ENCODE data around the gene TMEM132E.
A peak's percentile ranks its signal among the peaks of the same experiment; 100 is the strongest.

The TMEM132E gene

DNA sequence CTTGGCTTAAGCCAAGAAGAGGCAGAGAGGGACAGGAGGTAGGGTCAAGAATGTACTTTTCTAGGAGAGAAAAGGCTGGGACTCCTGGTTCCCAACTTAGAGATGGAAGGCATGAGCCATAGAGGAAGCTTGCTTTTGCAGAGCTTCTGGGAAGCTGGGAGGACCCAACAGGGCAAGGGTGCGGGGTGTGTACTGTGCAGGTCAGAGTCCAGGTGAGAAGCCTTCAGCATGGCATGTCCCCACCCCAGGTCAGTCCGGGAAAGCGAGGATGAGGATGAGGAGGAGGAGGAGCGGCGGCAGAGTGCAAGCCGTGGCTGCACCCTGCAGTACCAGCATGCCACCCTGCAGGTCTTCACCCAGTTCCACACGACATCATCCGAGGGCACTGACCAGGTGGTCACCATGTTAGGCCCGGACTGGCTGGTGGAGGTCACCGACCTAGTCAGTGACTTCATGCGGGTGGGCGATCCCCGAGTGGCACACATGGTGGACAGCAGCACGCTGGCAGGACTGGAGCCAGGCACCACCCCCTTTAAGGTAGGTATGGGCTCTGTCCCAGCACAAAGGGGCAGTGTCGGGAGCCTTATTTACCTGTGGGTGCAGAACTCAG lies 55.3 kb downstream of the TMEM132E start:
- DNase-seq (ENCODE audit: low read depth): no peak

DNA sequence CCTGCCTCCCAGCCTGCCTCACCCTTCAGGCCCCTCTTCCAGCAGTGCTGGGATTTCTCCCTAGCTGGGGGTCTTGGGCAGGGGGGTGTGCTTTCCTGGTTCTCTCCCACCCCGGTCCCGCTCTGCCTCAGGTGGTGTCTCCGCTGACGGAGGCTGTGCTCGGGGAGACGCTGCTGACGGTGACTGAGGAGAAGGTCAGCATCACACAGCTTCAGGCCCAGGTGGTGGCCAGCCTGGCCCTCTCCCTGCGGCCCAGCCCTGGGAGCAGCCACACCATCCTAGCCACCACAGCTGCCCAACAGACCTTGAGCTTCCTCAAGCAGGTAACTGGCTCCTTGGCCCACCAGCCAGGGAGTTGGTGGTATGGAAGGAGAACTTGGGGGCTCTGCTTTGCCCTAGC lies 56.5 kb downstream of the TMEM132E start:
- DNase-seq (ENCODE audit: low read depth): no peak

DNA sequence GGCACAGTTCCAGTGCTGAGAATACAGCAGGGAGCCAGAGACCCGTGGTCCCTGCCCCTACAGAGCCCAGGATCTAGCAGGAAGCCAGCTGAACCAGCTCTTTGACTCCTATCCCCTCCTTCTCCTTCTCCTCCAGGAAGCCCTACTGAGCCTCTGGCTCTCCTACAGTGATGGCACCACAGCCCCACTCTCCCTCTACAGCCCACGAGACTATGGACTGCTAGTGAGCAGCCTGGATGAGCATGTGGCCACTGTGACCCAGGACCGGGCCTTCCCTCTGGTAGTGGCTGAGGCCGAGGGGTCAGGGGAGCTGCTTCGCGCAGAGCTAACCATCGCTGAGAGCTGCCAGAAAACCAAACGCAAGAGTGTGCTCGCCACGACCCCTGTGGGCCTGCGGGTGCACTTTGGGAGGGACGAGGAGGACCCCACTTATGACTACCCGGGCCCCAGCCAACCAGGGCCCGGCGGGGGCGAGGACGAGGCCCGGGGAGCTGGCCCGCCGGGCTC lies 57.7 kb downstream of the TMEM132E start:
- no peak for DNase-seq (ENCODE audit: low read depth)

DNA sequence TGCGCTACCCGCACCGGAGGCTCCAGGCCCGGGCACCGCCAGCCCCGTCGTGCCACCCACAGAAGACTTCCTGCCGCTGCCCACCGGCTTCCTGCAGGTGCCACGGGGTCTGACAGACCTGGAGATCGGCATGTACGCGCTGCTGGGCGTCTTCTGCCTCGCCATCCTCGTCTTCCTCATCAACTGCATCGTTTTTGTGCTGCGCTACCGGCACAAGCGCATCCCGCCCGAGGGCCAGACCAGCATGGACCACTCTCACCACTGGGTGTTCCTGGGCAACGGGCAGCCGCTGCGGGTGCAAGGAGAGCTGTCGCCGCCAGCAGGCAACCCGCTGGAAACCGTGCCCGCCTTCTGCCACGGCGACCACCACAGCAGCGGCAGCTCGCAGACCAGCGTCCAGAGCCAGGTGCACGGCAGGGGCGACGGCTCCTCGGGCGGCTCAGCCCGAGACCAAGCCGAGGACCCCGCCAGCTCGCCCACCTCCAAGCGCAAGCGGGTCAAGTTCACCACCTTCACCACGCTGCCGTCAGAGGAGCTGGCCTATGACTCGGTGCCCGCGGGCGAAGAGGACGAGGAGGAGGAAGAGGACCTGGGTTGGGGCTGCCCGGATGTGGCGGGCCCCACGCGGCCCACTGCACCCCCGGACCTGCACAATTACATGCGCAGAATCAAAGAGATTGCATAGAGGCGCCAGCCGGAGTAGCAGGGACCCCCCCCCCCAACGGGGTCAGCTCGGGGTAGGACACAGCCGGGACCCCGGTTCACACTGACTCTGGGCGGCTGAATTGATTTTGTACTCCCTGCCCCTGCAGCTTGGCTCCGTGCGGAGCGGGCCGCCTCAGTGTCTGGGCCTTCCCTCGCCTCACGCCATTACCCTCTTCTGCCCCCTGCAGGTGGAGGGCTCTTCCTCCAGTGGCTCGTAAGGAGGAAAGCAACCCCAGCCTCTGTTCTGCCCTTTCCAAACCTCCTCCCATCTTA lies 58.5 kb downstream of the TMEM132E start:
- DNase-seq (ENCODE audit: low read depth): peak; percentile 72

DNA sequence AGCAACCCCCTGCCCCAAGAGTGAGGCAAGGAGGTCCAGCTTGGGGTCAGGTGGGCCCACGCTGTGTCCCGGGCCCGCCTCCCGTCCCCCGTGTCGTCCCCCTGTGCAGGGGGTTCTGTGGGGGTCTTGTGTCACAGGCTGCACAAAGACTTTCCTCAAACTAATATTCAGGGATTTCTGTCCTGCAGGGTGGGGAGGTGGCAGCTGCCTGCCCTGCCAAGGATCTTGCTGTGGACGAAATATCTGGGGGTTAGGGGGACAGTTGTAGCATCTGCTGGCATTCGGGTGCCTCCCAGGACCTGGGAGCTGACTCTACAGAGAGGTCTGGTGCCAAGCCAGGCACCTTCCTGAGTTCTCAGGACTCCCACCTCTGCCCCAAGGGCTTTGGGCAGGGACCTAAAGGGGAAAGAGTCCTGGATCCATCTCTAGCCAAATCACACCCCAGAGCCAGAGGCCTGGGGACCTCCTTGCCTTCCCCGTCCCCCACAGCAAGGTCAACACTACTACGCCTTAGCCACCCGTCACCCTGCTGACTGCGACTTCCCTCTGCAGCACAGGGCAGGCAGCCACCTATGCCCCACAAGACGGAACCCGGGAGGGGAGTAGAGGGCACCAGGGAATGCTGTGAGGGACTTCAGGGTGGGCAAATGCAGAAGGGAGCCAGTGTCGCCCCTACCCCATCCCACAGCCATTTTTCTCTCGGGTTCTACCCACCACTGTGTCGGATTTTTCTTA lies 59.3 kb downstream of the TMEM132E start:
- no peak for DNase-seq (ENCODE audit: low read depth)

DNA sequence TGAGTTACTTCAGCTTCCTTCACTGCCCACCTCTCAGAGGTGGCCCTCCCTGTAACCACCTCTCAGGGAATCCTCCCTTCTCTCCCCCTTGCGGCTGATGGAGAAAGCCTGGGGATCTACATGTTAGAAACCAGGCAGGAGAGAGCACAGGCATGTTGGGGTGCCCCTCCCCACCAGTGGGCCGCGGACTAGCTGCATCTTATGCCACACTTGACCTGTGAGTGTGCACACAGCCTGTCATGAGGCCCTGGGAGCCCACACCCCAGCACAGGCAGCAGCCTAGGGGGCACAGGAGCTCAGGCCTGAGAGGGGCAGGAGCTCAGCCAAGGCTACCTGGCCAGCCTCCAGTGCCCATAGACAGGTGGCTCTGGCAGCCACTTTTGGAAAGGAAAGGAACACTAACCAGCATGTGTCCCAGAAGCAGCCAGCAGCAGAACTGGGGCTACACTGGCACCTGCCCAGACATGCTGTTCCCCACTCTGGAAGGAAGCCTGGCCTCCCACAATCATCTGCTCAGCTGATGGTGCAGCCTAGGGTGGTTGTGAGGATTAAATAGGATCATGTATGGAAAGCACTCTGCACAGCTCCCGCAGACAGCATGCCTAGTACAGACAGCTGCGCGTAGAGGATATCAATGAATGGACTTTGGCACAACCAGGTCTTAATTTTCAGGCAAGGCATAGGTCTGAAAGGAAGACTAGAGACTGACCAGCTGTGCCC lies 60.5 kb downstream of the TMEM132E start:
- no peak for DNase-seq (ENCODE audit: low read depth)

- DNase-seq (ENCODE audit: low read depth): no peak
Observed at GRCh38 chr17:34641368-34641767, 62.0 kb downstream of the TMEM132E start.

DNA sequence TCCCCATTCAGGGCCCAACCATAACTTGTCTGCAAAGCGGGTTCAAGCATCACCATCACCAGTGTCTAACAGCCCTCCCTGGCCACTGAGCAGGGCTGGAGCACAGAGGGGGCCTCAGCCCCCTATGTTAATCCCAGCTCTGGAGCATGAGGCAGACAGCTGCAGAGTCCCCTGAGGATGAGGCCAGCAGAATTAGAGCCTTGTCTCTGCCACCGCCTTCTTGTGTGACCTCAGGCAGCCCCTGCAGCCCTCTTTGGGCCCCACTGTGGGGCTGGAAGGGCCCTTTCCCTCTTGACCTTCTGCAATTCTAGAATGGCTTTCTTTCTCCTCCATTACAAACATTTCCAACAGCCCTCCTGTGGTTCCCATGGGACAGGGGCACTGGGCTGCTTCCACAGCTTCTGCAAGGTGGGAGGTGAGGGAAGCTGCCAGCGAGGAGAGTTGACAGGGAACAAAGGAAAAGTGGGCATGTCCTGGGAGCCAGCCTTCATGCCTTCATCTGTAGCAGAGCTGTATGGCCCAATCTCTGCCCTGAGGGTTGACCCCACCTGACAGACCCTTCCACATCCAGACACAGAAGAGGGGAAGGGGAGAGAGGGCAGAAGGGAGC lies 65.7 kb downstream of the TMEM132E start:
- DNase-seq (ENCODE audit: low read depth): no peak

DNA sequence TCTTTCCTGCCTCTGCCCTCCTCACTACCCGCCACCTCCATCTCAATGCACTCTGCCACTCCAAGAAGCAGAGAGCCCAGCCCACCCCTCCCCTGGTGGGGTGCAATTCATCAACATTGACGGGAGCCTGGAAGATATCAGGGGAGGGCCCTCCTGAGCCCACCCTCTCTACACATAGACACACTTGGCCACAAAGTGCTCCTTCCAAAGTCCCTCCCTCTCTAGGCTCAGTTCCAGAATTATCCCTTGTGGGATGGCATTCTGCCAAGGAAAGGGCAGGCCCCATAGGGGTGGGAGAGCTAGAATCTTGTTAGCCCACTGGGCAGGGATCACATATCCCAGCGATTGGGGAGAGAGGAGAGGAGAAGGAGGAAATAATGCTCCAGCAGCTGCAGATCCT lies 66.2 kb downstream of the TMEM132E start:
- DNase-seq (ENCODE audit: low read depth): no peak

DNA sequence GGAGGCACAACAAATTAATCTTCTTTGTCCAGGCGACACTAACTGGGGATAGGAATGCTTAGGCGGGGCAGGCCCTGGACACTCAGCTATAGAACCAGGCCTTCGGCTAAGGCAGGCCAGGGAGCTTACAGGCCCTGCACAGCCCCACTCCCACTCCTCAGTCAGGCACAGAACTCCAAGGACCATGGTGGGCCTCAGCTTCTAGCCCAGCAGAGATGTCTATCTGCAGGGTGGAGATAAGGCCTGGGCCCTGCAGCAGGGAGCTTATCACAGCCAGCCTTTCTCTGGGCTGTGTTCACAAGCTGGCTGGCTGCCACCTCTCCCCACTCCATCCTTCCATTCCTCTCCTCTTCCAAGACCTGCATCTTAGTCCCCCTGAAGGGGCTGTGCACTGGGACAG lies 68.1 kb downstream of the TMEM132E start:
- DNase-seq (ENCODE audit: low read depth): no peak

DNA sequence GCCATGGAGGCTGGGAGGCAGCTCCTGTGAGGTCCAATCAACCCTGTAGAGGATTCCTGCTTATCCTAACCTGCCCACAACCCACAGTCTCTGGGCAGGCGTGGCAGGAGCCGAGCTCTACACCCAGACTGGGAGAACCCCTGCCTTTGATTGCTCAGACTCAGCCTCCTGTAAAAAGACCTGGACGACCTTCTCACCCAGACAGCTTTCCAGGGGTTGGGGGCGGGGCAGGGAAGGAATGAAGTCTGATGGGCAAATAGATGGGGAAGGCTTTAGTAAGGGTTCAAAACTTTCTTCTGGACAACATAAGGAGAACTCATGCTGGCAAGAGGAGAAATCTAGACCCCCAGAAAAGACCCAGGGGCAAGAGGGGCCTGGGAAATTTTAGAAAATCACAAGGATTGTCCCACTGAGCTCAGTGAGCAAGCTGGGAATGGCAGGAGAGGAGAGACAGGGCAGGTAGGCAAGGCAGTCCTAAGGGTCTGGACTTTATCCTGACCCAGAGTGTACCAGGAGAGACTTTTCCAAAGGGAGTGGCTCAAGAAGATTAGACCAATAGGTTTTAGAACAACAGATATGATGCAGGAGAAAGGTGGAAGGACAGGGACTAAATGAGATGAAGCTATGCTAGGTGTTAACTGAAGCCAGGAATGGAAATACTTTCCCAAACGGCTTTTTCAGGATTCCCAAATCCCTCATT lies 70.8 kb downstream of the TMEM132E start:
- no peak for DNase-seq (ENCODE audit: low read depth)

GRCh38 chr17:34651402-34651811 lies 72.0 kb downstream of the TMEM132E start:
- no peak for DNase-seq (ENCODE audit: low read depth)

GRCh38 chr17:34652021-34652555 lies 72.7 kb downstream of the TMEM132E start:
- no peak for DNase-seq (ENCODE audit: low read depth)

GRCh38 chr17:34653511-34653910 lies 74.1 kb downstream of the TMEM132E start:
- no peak for DNase-seq (ENCODE audit: low read depth)

DNA sequence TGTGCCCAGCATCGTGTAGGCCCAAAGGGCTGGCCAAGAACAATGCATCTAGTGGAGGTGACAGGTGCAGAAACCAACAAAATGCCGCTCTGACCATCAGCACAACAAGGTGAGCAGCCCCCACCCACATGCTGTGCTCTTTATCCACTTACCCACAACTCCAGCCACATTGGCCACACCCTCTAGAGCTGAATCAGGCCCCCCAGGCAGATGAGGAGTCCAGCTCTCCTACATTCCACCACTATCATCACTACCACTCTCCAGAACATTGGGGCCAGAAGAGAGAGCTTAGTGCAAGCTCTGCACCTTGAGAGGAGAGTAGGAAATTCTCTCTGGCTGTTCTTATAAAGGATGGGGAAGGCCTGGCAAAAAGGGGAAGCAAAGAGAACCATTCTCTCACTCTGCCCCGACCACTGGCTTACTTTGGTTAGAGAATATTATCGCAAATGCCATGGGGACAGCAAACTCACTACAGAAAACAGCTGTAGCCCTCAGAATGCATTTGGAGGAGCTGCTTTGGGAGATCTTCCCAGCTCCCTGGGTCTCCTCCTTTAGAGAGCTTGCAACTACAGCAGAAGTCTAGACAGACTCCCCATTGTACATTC lies 75.0 kb downstream of the TMEM132E start:
- DNase-seq (ENCODE audit: low read depth): no peak

DNA sequence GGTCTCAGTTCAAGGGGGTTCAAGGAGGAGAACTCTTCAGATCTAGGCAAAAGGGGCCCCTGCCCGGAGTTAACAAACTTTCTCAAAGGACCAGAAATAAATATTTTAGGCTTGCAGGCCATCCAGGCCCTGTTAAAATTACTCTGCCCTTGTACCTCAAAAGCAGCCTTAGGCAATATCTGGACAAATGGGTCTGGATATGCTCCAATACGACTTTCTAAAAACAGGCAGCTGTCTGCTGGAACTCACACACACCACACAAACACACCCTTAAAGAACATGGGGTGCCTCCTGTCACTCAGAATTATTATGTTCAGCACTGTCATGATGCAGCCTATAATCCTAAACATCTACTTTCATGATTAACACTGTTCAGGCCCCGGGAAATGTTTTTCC lies 75.5 kb downstream of the TMEM132E start:
- DNase-seq (ENCODE audit: low read depth): no peak

DNA sequence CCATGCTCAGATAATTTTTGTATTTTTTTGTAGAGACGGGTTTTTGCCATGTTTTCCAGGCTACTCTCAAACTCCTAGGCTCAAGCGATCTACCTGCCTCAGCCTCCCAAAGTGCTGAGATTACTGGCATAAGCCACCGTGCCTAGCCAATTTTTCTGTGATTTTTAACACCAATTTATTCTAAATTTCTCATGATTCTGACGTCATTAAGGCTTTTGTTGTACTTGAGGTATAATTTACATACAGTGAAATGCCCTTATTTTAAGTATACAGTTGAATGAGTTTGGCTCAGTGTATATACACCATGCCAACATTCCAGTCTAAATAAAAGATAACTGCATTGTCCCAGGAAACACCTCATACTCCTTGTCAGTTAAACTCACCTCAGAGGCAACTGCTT lies 77.4 kb downstream of the TMEM132E start:
- DNase-seq (ENCODE audit: low read depth): no peak

DNA sequence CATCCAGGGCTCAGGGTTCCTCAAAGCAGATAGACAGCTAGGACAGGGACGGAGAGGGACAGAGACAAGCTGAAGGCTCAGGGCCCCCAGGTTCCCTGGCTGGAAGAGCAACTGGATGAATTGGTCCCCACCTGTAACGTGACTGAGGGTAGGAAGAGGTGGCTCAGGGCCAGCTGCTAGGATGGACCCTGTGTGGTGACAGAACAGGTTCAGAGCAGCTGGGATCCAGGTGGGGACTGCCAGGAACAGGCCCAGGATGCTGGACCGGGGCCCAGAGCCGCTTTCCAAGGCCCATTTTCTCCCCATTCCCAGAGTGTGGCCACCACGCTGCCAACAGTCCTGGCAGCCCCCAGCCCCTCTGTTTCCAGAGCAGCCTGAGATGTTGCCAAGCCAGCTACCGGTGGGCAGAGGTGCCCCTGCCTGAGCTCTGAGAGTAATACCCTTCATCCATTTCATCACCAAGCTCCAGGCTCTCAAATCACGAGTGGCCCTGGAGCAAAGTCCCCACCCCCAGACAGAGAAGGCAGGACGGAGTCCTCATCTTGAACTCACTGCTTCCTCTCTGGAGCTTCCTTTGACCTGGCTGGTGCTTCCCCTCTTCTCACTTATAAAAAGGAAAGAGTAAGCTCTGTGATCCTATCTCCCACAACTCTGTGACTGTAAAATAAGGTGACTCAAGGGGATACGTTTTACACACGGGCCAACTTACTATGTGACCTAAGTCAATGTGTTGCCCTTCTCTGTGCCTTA lies 79.6 kb downstream of the TMEM132E start:
- no peak for DNase-seq (ENCODE audit: low read depth)

GRCh38 chr17:34663714-34664113 lies 84.3 kb downstream of the TMEM132E start:
- DNase-seq (ENCODE audit: low read depth): no peak
